Measurements from ENCODE around the gene ACY1.

The ACY1 gene

DNA sequence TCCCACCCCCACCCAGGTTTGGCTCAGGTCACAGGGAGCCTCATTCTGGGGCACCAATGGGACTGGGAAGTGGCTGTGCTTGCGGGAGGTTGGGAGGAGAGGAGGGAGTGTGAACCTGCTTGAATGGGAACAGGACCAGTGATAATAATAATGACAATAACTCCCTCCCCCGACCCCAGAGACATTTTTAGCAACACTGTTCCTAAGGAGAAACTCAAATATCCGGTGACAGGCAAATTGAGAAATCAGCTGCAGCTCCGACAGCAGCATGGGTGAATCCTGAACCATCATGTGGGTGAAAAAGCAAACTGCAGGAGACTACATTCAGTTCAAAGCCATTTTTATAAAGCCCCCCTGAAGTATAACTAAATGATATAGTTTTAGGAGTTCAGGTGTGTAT is 24.0 kb downstream of the ACY1 start:
- CTCF ChIA-PET, result no interaction called here

GRCh38 chr3:52010431-52010830 is 27.1 kb downstream of the ACY1 start:
- TF ChIP-seq ZNF366 (tag by site-specific recombination; conservative IDR thresholded peaks at IDR 0.05), result peak; percentile 4; the same call in 1 of the 2 replicates
- no peak for TF ChIP-seq OVOL3 (tag by site-specific recombination; IDR thresholded peaks at IDR 0.05)
- Histone ChIP-seq H3K36me3 (ENCODE audit: control insufficient read depth in 2 of 2, insufficient read depth in 1 of 2, low read length in 2 of 2) (no peaks in the 10 kb centered on the region), H3K4me3 (ENCODE audit: low read depth, low read length) (no peak overlapping the region), H3K9me3 (ENCODE audit: control insufficient read depth, insufficient read depth, low read depth, low read length) (no peaks in the 10 kb centered on the region), H3K27ac (ENCODE audit: extremely low read depth, low read depth, low read length) (no peak overlapping the region), H3K4me1 (ENCODE audit: control insufficient read depth, insufficient read depth, low read length) (no peaks in the 10 kb centered on the region)
- ChIA-PET POLR2A (no interaction called here), CTCF (interaction anchor here (0.8 kb wide), 1 partner anchor 10 kb away, joined by 4 read pairs; no protein-coding TSS in a partner anchor)

More for the DNA sequence above, 24.0 kb downstream of the ACY1 start:
- TF ChIP-seq ZNF16 (tag by site-specific recombination; IDR thresholded peaks at IDR 0.05; ENCODE audit: low read depth), result no peak
- TF ChIP-seq ZBTB6 (tag by site-specific recombination; IDR thresholded peaks at IDR 0.05), result no peak
- TF ChIP-seq ZNF23 (tag by site-specific recombination; IDR thresholded peaks at IDR 0.05; ENCODE audit: borderline replicate concordance), result no peak
- POLR2A ChIA-PET, result interaction anchor here (1.3 kb wide), 1 partner anchor 11 kb away, joined by 3 read pairs; the partner anchor contains the start of gene RPL29
- Histone ChIP-seq H3K4me3 (ENCODE audit: low read depth, low read length) (no peak overlapping the region), H3K4me1 (ENCODE audit: control insufficient read depth, insufficient read depth, low read length) (no peaks in the 10 kb centered on the region), H3K9me3 (ENCODE audit: control insufficient read depth, insufficient read depth, low read depth, low read length) (no peaks in the 10 kb centered on the region), H3K36me3 (ENCODE audit: control insufficient read depth in 2 of 2, insufficient read depth in 1 of 2, low read length in 2 of 2) (no peaks in the 10 kb centered on the region), H3K27ac (ENCODE audit: extremely low read depth, low read depth, low read length) (no peak overlapping the region)

DNA sequence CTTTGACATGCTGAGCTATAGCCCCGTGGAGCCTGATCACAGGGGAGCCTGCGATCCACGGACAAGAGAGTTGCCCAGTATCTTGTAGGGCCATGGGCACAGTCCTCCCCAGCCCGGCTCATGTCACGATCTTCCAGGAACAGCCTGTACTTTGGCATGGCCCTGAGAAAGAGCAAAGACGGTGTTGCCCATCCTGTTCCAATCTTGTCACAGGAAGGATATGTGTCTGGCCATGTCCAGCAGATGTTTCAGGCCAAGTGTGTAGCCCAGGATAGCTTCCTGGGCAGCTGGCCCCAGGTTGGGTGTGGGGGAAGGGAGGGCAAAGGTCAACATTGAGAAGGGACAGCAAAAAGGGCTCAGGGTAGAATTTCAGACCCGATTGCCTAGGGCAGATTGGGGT is 29.4 kb downstream of the ACY1 start:
- H3K36me3 ChIP-seq (ENCODE audit: control insufficient read depth in 2 of 2, insufficient read depth in 1 of 2, low read length in 2 of 2), result no peaks in the 10 kb centered on the region
- no peaks in the 10 kb centered on the region for H3K9me3 ChIP-seq (ENCODE audit: control insufficient read depth, insufficient read depth, low read depth, low read length)
- no peaks in the 10 kb centered on the region for H3K4me1 ChIP-seq (ENCODE audit: control insufficient read depth, insufficient read depth, low read length)
- no peak overlapping the region for H3K4me3 ChIP-seq (ENCODE audit: low read depth, low read length)
- no peak overlapping the region for H3K27ac ChIP-seq (ENCODE audit: extremely low read depth, low read depth, low read length)
- ChIA-PET CTCF (interaction anchor here (3.1 kb wide), 1 partner anchor 10 kb away, joined by 14 read pairs; no protein-coding TSS in a partner anchor), POLR2A (interaction anchor here (2.4 kb wide), 1 partner anchor 41 kb away, joined by 8 read pairs; no protein-coding TSS in a partner anchor)
- no peak for TF ChIP-seq ZNF629 (tag by site-specific recombination; IDR thresholded peaks at IDR 0.05)
- TF ChIP-seq ZNF792 (tag by site-specific recombination; IDR thresholded peaks at IDR 0.05), result no peak
- TF ChIP-seq, protein P1, sequence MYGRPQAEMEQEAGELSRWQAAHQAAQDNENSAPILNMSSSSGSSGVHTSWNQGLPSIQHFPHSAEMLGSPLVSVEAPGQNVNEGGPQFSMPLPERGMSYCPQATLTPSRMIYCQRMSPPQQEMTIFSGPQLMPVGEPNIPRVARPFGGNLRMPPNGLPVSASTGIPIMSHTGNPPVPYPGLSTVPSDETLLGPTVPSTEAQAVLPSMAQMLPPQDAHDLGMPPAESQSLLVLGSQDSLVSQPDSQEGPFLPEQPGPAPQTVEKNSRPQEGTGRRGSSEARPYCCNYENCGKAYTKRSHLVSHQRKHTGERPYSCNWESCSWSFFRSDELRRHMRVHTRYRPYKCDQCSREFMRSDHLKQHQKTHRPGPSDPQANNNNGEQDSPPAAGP (tag by site-specific recombination; IDR thresholded peaks at IDR 0.05), result no peak
- no peak for TF ChIP-seq ZFP3 (tag by site-specific recombination; IDR thresholded peaks at IDR 0.05; ENCODE audit: low read depth)
- no peak for TF ChIP-seq ZBTB8A (tag by site-specific recombination; IDR thresholded peaks at IDR 0.05)
- TF ChIP-seq ZNF223 (tag by site-specific recombination; IDR thresholded peaks at IDR 0.05), result no peak
- no peak for TF ChIP-seq ZNF776 (tag by site-specific recombination; IDR thresholded peaks at IDR 0.05; ENCODE audit: borderline replicate concordance)
- TF ChIP-seq ZNF514 (tag by site-specific recombination; IDR thresholded peaks at IDR 0.05), result no peak
- TF ChIP-seq ZNF302 (tag by site-specific recombination; IDR thresholded peaks at IDR 0.05; ENCODE audit: low read depth), result no peak
- no peak for TF ChIP-seq ZBTB21 (tag by site-specific recombination; IDR thresholded peaks at IDR 0.05)
- no peak for TF ChIP-seq SCRT2 (tag by site-specific recombination; IDR thresholded peaks at IDR 0.05)

Data from HEK293 (cell line).